OCI-LY1 (cell line): ENCODE results near the gene RSPRY1.

Source experiments
- EZH2 ChIP-seq: fragments of 200-600 bp; sonication (generic), shearing (Covaris generic); IDR thresholded peaks from 2 replicates; pipeline ENCODE4 v1.8.0; 2017; ENCODE audit warnings: borderline replicate concordance, mixed run types, mild to moderate bottlenecking, antibody characterized with exemption, low read length, moderate library complexity, mixed read lengths
- TF ChIP-seq, protein P1 (sequence below): fragments of 200-600 bp; sonication (generic), shearing (Covaris generic); IDR thresholded peaks from 2 replicates; pipeline ENCODE4 v1.5.1; 2017; ENCODE audit warnings: mild to moderate bottlenecking, antibody characterized with exemption, low read length, moderate library complexity, mixed read lengths

DNA sequence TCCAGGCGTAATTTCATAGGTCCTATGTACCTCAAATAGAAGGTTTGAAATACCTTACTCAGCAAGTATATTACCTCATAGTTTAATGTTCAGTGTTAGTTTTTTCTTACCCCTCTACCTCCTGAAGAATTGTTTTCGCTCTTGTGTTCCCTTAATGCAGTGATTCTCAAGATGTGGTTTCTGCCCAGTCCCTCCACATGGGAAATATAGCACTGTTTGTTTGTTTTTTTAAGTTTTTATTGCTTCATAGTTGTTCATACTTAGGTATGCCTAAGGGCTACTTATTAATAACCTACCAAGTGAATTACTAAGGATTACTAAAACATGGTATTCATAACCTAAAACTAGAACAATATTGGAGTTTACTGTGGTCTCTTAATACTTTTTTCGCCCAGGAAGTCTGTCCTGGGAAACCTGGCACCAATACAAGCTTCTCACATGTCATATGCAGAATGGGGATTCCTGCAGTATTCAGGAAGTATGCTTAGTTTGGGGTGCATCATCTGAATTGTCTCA is 5.0 kb downstream of the RSPRY1 start:
- TF ChIP-seq EZH2: no peak
- TF ChIP-seq, protein P1, sequence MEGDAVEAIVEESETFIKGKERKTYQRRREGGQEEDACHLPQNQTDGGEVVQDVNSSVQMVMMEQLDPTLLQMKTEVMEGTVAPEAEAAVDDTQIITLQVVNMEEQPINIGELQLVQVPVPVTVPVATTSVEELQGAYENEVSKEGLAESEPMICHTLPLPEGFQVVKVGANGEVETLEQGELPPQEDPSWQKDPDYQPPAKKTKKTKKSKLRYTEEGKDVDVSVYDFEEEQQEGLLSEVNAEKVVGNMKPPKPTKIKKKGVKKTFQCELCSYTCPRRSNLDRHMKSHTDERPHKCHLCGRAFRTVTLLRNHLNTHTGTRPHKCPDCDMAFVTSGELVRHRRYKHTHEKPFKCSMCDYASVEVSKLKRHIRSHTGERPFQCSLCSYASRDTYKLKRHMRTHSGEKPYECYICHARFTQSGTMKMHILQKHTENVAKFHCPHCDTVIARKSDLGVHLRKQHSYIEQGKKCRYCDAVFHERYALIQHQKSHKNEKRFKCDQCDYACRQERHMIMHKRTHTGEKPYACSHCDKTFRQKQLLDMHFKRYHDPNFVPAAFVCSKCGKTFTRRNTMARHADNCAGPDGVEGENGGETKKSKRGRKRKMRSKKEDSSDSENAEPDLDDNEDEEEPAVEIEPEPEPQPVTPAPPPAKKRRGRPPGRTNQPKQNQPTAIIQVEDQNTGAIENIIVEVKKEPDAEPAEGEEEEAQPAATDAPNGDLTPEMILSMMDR: no peak
